GM12801 (cell line): ENCODE data around the gene MEF2C.

Source experiments
- CTCF ChIP-seq: IDR thresholded peaks from one replicate; pipeline ENCODE4 v1.5.1; 2011; ENCODE audit warnings: control low read depth; ENCODE audit not compliant: insufficient read length; ENCODE audit errors: extremely low read depth

The MEF2C gene

GRCh38 chr5:88923623-88924329, 40.8 kb upstream of the MEF2C start:
- no peak for TF ChIP-seq CTCF

GRCh38 chr5:88899096-88899737, 16.2 kb upstream of the MEF2C start:
- no peak for TF ChIP-seq CTCF

GRCh38 chr5:88897748-88898147, 14.8 kb upstream of the MEF2C start:
- TF ChIP-seq CTCF = no peak

- TF ChIP-seq CTCF = no peak
Observed at GRCh38 chr5:88895681-88896501, 12.9 kb upstream of the MEF2C start.

- no peak for TF ChIP-seq CTCF
Observed at GRCh38 chr5:88892669-88893068, 9.7 kb upstream of the MEF2C start.

GRCh38 chr5:88890070-88890781, 7.2 kb upstream of the MEF2C start:
- no peak for TF ChIP-seq CTCF
